RWPE1 (cell line): ENCODE results near the gene TSHZ2.

Experiments used
- CTCF ChIA-PET: fragments of 350-600 bp; sonication (Branson Sonifier 250); formaldehyde crosslinking; extraction: SDS; loops from one replicate; lab custom pipeline; 2021; lab: Yijun Ruan, JAX
- POLR2A ChIA-PET: fragments of 400-600 bp; formaldehyde crosslinking; extraction: SDS; loops from one replicate; lab custom pipeline; 2020; ENCODE audit warnings: antibody characterized with exemption; ENCODE audit not compliant: low non-redundant PET; lab: Yijun Ruan, JAX
- DNase-seq: peaks from one replicate; pipeline ENCODE4 v3.0.0; 2012; ENCODE audit warnings: low spot score
- H3K27ac ChIP-seq: fragments of 450-650 bp; 2 replicates; pipeline ENCODE4 v1.5.1; 2017
- CTCF ChIP-seq: fragments of 450-650 bp; conservative IDR thresholded peaks from 2 replicates; pipeline ENCODE4 v1.5.1; 2017; ENCODE audit warnings: low read depth, mild to moderate bottlenecking

Gene TSHZ2

GRCh38 chr20:53276143-53276542, 304.0 kb downstream of the TSHZ2 start:
- CTCF ChIA-PET, result interaction anchor here (0.6 to 0.7 kb wide), 3 partner anchors 13 to 933 kb away, joined by 4 to 6 read pairs (median 5); no protein-coding TSS in a partner anchor
- H3K27ac ChIP-seq, result no peak overlapping the region
- TF ChIP-seq CTCF, result no peak
- DNase-seq, result no peak
- POLR2A ChIA-PET, result no interaction called here

GRCh38 chr20:53278555-53278954, 306.4 kb downstream of the TSHZ2 start:
- CTCF ChIA-PET, result no interaction called here

GRCh38 chr20:53279735-53280134, 307.6 kb downstream of the TSHZ2 start:
- ChIA-PET POLR2A (interaction anchor here (0.6 kb wide), 1 partner anchor 1069 kb away, joined by 3 read pairs; no protein-coding TSS in a partner anchor), CTCF (interaction anchor here (0.6 to 0.7 kb wide), 3 partner anchors 15 to 392 kb away, joined by 3 to 5 read pairs (median 3); no protein-coding TSS in a partner anchor)
- TF ChIP-seq CTCF, result no peak
- H3K27ac ChIP-seq, result no peak overlapping the region
- DNase-seq, result no peak

More at GRCh38 chr20:53278555-53278954, 306.4 kb downstream of the TSHZ2 start:
- no peak for TF ChIP-seq CTCF
- POLR2A ChIA-PET, result no interaction called here
- DNase-seq, result no peak
- no peak overlapping the region for H3K27ac ChIP-seq

GRCh38 chr20:53281557-53282117, 309.5 kb downstream of the TSHZ2 start:
- POLR2A ChIA-PET, result no interaction called here
- H3K27ac ChIP-seq, result no peak overlapping the region
- CTCF ChIA-PET, result interaction anchor here (1.0 kb wide), 1 partner anchor 13 kb away, joined by 7 read pairs; no protein-coding TSS in a partner anchor
- TF ChIP-seq CTCF, result no peak
- DNase-seq, result no peak

GRCh38 chr20:53282217-53282955, 310.2 kb downstream of the TSHZ2 start:
- H3K27ac ChIP-seq, result no peak overlapping the region
- DNase-seq, result no peak
- ChIA-PET POLR2A (no interaction called here), CTCF (interaction anchor here (0.6 to 1.0 kb wide), 2 partner anchors 12 to 693 kb away, joined by 3 to 7 read pairs; no protein-coding TSS in a partner anchor)
- no peak for TF ChIP-seq CTCF

GRCh38 chr20:53283011-53283410, 310.9 kb downstream of the TSHZ2 start:
- ChIA-PET CTCF (no interaction called here), POLR2A (no interaction called here)
- DNase-seq, result no peak
- TF ChIP-seq CTCF, result no peak
- H3K27ac ChIP-seq, result no peak overlapping the region
